SK-N-SH treated with all-trans-retinoic acid at 6 μM for 48 hours (cell line): Measurements from ENCODE around the gene PRKCE.

Experiments
- ATAC-seq: fragments of 200-7000 bp; cut with Tn5 transposase; 3 replicates; pipeline ENCODE4 v1.9.1; 2020; ENCODE audit warnings: mild to moderate bottlenecking, moderate library complexity
- ARNTL ChIP-seq: fragments of 450-650 bp; formaldehyde crosslinking; IDR thresholded peaks from 2 replicates; pipeline ENCODE4 v1.5.0; 2020; ENCODE audit warnings: low read depth, mild to moderate bottlenecking, moderate library complexity, borderline replicate concordance
- BACH2 ChIP-seq: fragments of 250-450 bp; sonication (Bioruptor Pico); IDR thresholded peaks from 2 replicates; pipeline ENCODE4 v1.9.0; 2021; ENCODE audit warnings: mild to moderate bottlenecking, borderline replicate concordance
- CSDC2 ChIP-seq: fragments of 250-450 bp; sonication (Bioruptor Pico); IDR thresholded peaks from 2 replicates; pipeline ENCODE4 v1.5.0; 2020; ENCODE audit warnings: mild to moderate bottlenecking, moderate library complexity
- ESRRG ChIP-seq: fragments of 250-450 bp; sonication (Bioruptor Pico); IDR thresholded peaks from 2 replicates; pipeline ENCODE4 v1.6.1; 2021; ENCODE audit warnings: mild to moderate bottlenecking
- GLIS3 ChIP-seq: fragments of 250-450 bp; sonication (Bioruptor Pico); IDR thresholded peaks from 2 replicates; pipeline ENCODE4 v1.5.0; 2020; ENCODE audit warnings: mild to moderate bottlenecking, moderate library complexity
- ISL1 ChIP-seq: fragments of 250-450 bp; sonication (Bioruptor Pico); IDR thresholded peaks from 2 replicates; pipeline ENCODE4 v2.1.2; 2022; ENCODE audit warnings: mild to moderate bottlenecking, moderate library complexity
- OSR1 ChIP-seq: fragments of 250-450 bp; sonication (Bioruptor Pico); IDR thresholded peaks from 2 replicates; pipeline ENCODE4 v1.8.0; 2022; ENCODE audit warnings: moderate library complexity, mild to moderate bottlenecking, inconsistent platforms
- PPARA ChIP-seq: fragments of 250-450 bp; sonication (Bioruptor Pico); IDR thresholded peaks from 2 replicates; pipeline ENCODE4 v1.5.0; 2020; ENCODE audit warnings: mild to moderate bottlenecking, borderline replicate concordance
- RARB ChIP-seq: fragments of 250-450 bp; sonication (Bioruptor Pico); IDR thresholded peaks from 2 replicates; pipeline ENCODE4 v1.8.0; 2021; ENCODE audit warnings: mild to moderate bottlenecking, moderate library complexity
- SNAI2 ChIP-seq: fragments of 250-450 bp; sonication (Bioruptor Pico); IDR thresholded peaks from 2 replicates; pipeline ENCODE4 v1.5.0; 2020; ENCODE audit warnings: mild to moderate bottlenecking, moderate library complexity
- TCF4 ChIP-seq: fragments of 250-450 bp; sonication (Bioruptor Pico); IDR thresholded peaks from 2 replicates; pipeline ENCODE4 v1.8.0; 2021; ENCODE audit warnings: mild to moderate bottlenecking, moderate library complexity, borderline replicate concordance
- TOX ChIP-seq: fragments of 250-450 bp; sonication (Bioruptor Pico); IDR thresholded peaks from 2 replicates; pipeline ENCODE4 v1.8.0; 2021; ENCODE audit warnings: mild to moderate bottlenecking, moderate library complexity, borderline replicate concordance
- ZC3H10 ChIP-seq: fragments of 250-450 bp; sonication (Bioruptor Pico); IDR thresholded peaks from 2 replicates; pipeline ENCODE4 v1.5.1; 2021; ENCODE audit warnings: mild to moderate bottlenecking, moderate library complexity
- ZFP3 ChIP-seq: fragments of 250-450 bp; sonication (Bioruptor Pico); IDR thresholded peaks from 2 replicates; pipeline ENCODE4 v1.5.0; 2020; ENCODE audit warnings: mild to moderate bottlenecking, moderate library complexity
- ZFP30 ChIP-seq: fragments of 450-650 bp; formaldehyde crosslinking; IDR thresholded peaks from 2 replicates; pipeline ENCODE4 v1.5.0; 2022; ENCODE audit warnings: mild to moderate bottlenecking, moderate library complexity
- ZNF565 ChIP-seq: fragments of 450-650 bp; formaldehyde crosslinking; conservative IDR thresholded peaks from 2 replicates; pipeline ENCODE4 v1.5.0; 2020; ENCODE audit warnings: low read depth, mild to moderate bottlenecking, moderate library complexity
- ZNF70 ChIP-seq: fragments of 450-650 bp; formaldehyde crosslinking; IDR thresholded peaks from 2 replicates; pipeline ENCODE4 v1.5.0; 2020; ENCODE audit warnings: mild to moderate bottlenecking, moderate library complexity
- ZNF8 ChIP-seq: fragments of 450-650 bp; formaldehyde crosslinking; IDR thresholded peaks from 2 replicates; pipeline ENCODE4 v1.5.0; 2020; ENCODE audit warnings: mild to moderate bottlenecking, moderate library complexity
- TF ChIP-seq, protein P1 (sequence below): fragments of 250-450 bp; sonication (Bioruptor Pico); IDR thresholded peaks from 2 replicates; pipeline ENCODE4 v1.5.1; 2021; ENCODE audit warnings: mild to moderate bottlenecking, moderate library complexity
- TF ChIP-seq, protein P2 (sequence below): fragments of 250-450 bp; sonication (Bioruptor Pico); IDR thresholded peaks from 2 replicates; pipeline ENCODE4 v1.8.0; 2020; ENCODE audit warnings: mild to moderate bottlenecking, moderate library complexity, borderline replicate concordance
- TF ChIP-seq, protein P3 (sequence below): fragments of 250-450 bp; sonication (Bioruptor Pico); IDR thresholded peaks from 2 replicates; pipeline ENCODE4 v1.5.0; 2020; ENCODE audit warnings: mild to moderate bottlenecking, moderate library complexity
- TF ChIP-seq, protein P4 (sequence below): fragments of 250-450 bp; sonication (Bioruptor Pico); IDR thresholded peaks from 2 replicates; pipeline ENCODE4 v1.5.1; 2020; ENCODE audit warnings: low read depth, mild to moderate bottlenecking, moderate library complexity

The PRKCE gene

DNA sequence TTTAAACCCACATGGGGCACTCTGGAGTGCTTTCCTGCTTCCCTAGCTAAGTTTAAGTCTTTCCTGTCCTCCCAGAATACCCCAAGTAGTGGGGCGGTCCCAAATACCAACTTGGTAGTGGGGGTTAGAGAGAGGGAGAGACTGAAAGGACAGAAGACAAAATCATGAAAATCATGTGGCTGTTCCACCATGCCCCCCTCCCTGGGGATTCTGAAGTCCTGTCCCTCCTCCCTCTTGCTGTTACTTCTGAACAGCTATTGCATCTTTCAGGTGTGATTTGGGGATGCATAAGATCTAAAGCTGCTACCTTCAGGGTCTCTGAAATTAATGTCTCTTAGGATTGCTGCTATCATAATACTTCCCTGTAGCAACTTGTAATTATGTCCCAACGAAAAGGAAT lies 378.9 kb downstream of the PRKCE start:
- no peak for ATAC-seq
- TF ChIP-seq ZFP3 (CRISPR knock-in tag) (no peak), ZC3H10 (CRISPR knock-in tag) (no peak), GLIS3 (CRISPR knock-in tag) (no peak), TOX (CRISPR knock-in tag) (no peak), SNAI2 (no peak), RARB (no peak), TCF4 (CRISPR knock-in tag) (no peak), ESRRG (no peak), ZNF565 (no peak)
- TF ChIP-seq, protein P1, sequence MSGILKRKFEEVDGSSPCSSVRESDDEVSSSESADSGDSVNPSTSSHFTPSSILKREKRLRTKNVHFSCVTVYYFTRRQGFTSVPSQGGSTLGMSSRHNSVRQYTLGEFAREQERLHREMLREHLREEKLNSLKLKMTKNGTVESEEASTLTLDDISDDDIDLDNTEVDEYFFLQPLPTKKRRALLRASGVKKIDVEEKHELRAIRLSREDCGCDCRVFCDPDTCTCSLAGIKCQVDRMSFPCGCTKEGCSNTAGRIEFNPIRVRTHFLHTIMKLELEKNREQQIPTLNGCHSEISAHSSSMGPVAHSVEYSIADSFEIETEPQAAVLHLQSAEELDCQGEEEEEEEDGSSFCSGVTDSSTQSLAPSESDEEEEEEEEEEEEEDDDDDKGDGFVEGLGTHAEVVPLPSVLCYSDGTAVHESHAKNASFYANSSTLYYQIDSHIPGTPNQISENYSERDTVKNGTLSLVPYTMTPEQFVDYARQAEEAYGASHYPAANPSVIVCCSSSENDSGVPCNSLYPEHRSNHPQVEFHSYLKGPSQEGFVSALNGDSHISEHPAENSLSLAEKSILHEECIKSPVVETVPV (CRISPR knock-in tag), result no peak
- TF ChIP-seq, protein P2, sequence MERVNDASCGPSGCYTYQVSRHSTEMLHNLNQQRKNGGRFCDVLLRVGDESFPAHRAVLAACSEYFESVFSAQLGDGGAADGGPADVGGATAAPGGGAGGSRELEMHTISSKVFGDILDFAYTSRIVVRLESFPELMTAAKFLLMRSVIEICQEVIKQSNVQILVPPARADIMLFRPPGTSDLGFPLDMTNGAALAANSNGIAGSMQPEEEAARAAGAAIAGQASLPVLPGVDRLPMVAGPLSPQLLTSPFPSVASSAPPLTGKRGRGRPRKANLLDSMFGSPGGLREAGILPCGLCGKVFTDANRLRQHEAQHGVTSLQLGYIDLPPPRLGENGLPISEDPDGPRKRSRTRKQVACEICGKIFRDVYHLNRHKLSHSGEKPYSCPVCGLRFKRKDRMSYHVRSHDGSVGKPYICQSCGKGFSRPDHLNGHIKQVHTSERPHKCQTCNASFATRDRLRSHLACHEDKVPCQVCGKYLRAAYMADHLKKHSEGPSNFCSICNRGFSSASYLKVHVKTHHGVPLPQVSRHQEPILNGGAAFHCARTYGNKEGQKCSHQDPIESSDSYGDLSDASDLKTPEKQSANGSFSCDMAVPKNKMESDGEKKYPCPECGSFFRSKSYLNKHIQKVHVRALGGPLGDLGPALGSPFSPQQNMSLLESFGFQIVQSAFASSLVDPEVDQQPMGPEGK (CRISPR knock-in tag), result no peak
- TF ChIP-seq, all 23 proteins: peak for 0

DNA sequence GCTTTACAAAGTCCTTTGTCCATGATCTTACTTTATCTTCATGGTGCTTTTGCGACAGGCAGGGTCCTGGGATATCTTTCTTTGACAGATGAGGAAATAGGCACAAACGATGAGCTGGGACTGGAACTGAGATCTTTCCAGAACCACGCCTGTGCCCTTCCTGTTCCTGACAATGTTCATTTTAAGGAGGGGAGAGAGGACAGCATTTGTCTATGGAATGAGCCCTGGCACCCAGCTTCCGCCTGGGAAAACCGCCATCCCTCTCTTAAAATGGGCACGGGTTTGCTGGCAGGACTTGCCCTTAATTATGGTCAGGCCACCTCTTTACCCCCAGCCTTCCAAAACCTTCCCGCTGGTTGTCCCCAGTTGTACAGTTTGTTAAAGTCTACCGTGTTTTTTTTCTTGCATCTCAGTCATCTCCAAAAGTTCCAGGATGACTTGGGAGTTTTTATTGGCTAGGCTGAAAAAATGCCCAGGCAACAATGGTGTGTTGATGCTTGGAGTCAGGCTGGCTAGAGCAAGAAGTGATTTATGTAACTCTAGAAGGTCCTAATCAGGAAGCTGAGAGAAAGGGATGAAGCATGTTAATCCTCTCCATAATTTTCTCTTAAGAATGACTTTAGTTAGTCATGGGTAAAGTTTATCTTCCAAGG lies 380.8 kb downstream of the PRKCE start:
- TF ChIP-seq TCF4 (CRISPR knock-in tag) (no peak), RARB (no peak), ZNF565 (no peak), OSR1 (CRISPR knock-in tag) (no peak), TOX (CRISPR knock-in tag) (no peak), PPARA (CRISPR knock-in tag) (no peak), ISL1 (no peak), ZNF70 (no peak), ZFP3 (CRISPR knock-in tag) (no peak), ZFP30 (CRISPR knock-in tag) (no peak), CSDC2 (CRISPR knock-in tag) (no peak), SNAI2 (no peak), ARNTL (CRISPR knock-in tag) (no peak)
- TF ChIP-seq, protein P3, sequence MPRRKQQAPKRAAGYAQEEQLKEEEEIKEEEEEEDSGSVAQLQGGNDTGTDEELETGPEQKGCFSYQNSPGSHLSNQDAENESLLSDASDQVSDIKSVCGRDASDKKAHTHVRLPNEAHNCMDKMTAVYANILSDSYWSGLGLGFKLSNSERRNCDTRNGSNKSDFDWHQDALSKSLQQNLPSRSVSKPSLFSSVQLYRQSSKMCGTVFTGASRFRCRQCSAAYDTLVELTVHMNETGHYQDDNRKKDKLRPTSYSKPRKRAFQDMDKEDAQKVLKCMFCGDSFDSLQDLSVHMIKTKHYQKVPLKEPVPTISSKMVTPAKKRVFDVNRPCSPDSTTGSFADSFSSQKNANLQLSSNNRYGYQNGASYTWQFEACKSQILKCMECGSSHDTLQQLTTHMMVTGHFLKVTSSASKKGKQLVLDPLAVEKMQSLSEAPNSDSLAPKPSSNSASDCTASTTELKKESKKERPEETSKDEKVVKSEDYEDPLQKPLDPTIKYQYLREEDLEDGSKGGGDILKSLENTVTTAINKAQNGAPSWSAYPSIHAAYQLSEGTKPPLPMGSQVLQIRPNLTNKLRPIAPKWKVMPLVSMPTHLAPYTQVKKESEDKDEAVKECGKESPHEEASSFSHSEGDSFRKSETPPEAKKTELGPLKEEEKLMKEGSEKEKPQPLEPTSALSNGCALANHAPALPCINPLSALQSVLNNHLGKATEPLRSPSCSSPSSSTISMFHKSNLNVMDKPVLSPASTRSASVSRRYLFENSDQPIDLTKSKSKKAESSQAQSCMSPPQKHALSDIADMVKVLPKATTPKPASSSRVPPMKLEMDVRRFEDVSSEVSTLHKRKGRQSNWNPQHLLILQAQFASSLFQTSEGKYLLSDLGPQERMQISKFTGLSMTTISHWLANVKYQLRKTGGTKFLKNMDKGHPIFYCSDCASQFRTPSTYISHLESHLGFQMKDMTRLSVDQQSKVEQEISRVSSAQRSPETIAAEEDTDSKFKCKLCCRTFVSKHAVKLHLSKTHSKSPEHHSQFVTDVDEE (CRISPR knock-in tag), result no peak
- TF ChIP-seq, protein P2 (CRISPR knock-in tag), result no peak
- ATAC-seq, result no peak

DNA sequence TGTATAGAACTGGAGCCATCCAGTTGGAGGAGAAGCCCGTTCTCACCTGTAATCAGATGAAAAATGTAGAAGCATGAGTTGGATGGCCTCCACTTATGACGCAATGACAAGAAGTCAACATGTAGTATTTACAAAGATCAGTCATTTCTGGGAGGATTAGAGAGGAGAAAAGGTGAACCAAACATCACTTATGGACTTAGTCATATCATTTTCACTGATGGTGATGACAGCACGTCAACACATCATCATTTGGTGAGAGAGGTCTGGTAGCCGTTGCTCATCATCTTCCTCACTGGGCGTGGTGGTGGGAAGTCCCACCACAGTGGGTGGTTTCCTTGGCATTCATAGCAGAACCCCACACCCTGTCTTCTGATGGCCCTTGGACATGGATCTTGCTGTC lies 381.5 kb downstream of the PRKCE start:
- TF ChIP-seq BACH2 (CRISPR knock-in tag) (no peak), PPARA (CRISPR knock-in tag) (no peak), ZNF565 (no peak), TOX (CRISPR knock-in tag) (no peak), ZNF8 (CRISPR knock-in tag) (no peak), ISL1 (no peak), ARNTL (CRISPR knock-in tag) (no peak), ZC3H10 (CRISPR knock-in tag) (no peak), ZFP3 (CRISPR knock-in tag) (no peak), SNAI2 (no peak)
- TF ChIP-seq, protein P2 (CRISPR knock-in tag), result no peak
- TF ChIP-seq, protein P4, sequence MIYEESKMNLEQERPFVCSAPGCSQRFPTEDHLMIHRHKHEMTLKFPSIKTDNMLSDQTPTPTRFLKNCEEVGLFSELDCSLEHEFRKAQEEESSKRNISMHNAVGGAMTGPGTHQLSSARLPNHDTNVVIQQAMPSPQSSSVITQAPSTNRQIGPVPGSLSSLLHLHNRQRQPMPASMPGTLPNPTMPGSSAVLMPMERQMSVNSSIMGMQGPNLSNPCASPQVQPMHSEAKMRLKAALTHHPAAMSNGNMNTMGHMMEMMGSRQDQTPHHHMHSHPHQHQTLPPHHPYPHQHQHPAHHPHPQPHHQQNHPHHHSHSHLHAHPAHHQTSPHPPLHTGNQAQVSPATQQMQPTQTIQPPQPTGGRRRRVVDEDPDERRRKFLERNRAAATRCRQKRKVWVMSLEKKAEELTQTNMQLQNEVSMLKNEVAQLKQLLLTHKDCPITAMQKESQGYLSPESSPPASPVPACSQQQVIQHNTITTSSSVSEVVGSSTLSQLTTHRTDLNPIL (CRISPR knock-in tag), result no peak
- TF ChIP-seq, protein P3 (CRISPR knock-in tag), result no peak
- ATAC-seq, result no peak
